ENCODE data around the gene SAMD14. TPM values are rescaled to one million over a fixed set of nuclear protein-coding genes. Genes with fewer than 3 reads are reported as not detected.

The SAMD14 gene
- total and polyA plus RNA-seq, 10 of the 15 experiments (the other 5 are each of a cell fraction or from before 2014, with no cell fraction given), result 0.06 to 1.7 (median 0.25) TPM; not detected in 3

DNA sequence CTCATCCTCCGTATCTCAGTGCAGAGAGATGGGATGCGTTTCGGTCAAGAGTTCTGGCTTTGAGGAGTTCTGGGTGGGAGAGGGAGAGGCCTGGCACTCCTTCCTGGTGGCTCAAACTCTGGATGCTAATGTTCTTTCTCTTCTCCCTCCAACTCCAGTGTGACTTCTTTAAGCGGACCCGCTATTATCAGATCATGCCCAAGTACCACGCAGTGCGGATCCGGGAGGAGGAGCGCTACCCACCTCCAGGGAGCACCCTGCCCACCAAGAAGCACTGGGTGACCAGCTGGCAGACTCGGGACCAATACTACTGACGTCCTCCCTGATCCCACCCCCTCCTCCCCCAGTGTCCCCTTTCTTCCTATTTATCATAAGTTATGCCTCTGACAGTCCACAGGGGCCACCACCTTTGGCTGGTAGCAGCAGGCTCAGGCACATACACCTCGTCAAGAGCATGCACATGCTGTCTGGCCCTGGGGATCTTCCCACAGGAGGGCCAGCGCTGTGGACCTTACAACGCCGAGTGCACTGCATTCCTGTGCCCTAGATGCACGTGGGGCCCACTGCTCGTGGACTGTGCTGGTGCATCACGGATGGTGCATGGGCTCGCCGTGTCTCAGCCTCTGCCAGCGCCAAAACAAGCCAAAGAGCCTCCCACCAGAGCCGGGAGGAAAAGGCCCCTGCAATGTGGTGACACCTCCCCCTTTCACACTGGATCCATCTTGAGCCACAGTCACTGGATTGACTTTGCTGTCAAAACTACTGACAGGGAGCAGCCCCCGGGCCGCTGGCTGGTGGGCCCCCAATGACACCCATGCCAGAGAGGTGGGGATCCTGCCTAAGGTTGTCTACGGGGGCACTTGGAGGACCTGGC, 40.8 kb downstream of the SAMD14 start (continued):
- TF ChIP-seq ZNF592 (IDR thresholded peaks at IDR 0.05) (no peak), CBX5 (IDR thresholded peaks at IDR 0.05; ENCODE audit: low read depth) (no peak)
- TF ChIP-seq, protein P1, sequence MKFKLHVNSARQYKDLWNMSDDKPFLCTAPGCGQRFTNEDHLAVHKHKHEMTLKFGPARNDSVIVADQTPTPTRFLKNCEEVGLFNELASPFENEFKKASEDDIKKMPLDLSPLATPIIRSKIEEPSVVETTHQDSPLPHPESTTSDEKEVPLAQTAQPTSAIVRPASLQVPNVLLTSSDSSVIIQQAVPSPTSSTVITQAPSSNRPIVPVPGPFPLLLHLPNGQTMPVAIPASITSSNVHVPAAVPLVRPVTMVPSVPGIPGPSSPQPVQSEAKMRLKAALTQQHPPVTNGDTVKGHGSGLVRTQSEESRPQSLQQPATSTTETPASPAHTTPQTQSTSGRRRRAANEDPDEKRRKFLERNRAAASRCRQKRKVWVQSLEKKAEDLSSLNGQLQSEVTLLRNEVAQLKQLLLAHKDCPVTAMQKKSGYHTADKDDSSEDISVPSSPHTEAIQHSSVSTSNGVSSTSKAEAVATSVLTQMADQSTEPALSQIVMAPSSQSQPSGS (IDR thresholded peaks at IDR 0.05; ENCODE audit: low read length), result no peak

- in situ Hi-C loops (cut with MboI) (no loop called here), intact Hi-C loops (cut with micrococcal nuclease; ENCODE audit: unreplicated experiment) (loop anchor here (1.0 to 5.0 kb wide), 2 partner anchors 62 to 226 kb away; no protein-coding TSS in a partner anchor)
- ChIA-PET RAD21 (ENCODE audit: unreplicated experiment) (interaction anchor here (0.6 to 2.4 kb wide), 14 partner anchors 9 to 100 kb away, joined by 3 to 19 read pairs (median 4); partner anchors contain the start of gene SAMD14), SMC1A (ENCODE audit: uncharacterized antibody, unreplicated experiment) (interaction anchor here (0.6 to 2.0 kb wide), 12 partner anchors 9 to 1028 kb away, joined by 3 to 13 read pairs (median 4); partner anchors contain the start of gene ITGA3), POLR2A (no interaction called here), CTCF (interaction anchor here (0.7 to 2.6 kb wide), 41 partner anchors 10 to 230 kb away, joined by 3 to 118 read pairs (median 5); partner anchors contain the start of gene ITGA3)
- TF ChIP-seq ZNF217 (IDR thresholded peaks at IDR 0.05), result no peak
- no peak overlapping the region for H3K4me3 ChIP-seq
- no peaks in the 10 kb centered on the region for H3K36me3 ChIP-seq (ENCODE audit: control insufficient read depth in 2 of 2, insufficient read depth in 2 of 2, low read length in 1 of 2)
- no peak for ATAC-seq
- no peak overlapping the region for H2AFZ ChIP-seq (ENCODE audit: control insufficient read depth, low read depth, low read length)
- H3K27ac ChIP-seq (ENCODE audit: control insufficient read depth, insufficient read depth), result no peak overlapping the region
- H3K9me3 ChIP-seq (replicated peaks; ENCODE audit: control insufficient read depth, insufficient read depth, low read length), result no peaks in the 10 kb centered on the region
- H3K79me2 ChIP-seq (ENCODE audit: control insufficient read depth, insufficient read depth, low read length), result no peaks in the 10 kb centered on the region
- no peak for FAIRE-seq
- BruUV-seq (replicated peaks), result no TSS peak
- WGBS (ENCODE audit: insufficient coverage, insufficient replicate concordance, low lambda C conversion rate, missing lambda C conversion rate), result 54% methylated on average over 17 of the region's 19 CpGs
- H3K4me1 ChIP-seq (ENCODE audit: control insufficient read depth, insufficient read depth, low read length), result no peaks in the 10 kb centered on the region
- H4K20me1 ChIP-seq (ENCODE audit: control insufficient read depth, insufficient read depth), result no peaks in the 10 kb centered on the region
- no peaks in the 10 kb centered on the region for H3K27me3 ChIP-seq (replicated peaks in 1 of 2; ENCODE audit: control insufficient read depth in 2 of 2, insufficient read depth in 2 of 2, low read length in 1 of 2)
- no peak overlapping the region for H3K4me2 ChIP-seq (ENCODE audit: control insufficient read depth, insufficient read depth)
- no peak overlapping the region for H3K9ac ChIP-seq (ENCODE audit: control insufficient read depth, insufficient read depth, low read length)
- DNase-seq (ENCODE audit: low read depth, low spot score), result no peak
Measured at GRCh38 chr17:50087912-50088405, 42.0 kb downstream of the SAMD14 start.

Data from GM12878 (cell line).